GM15510 (cell line): ENCODE results near the gene LRMDA.

Experiments used
- POLR2A ChIP-seq: IDR thresholded peaks from 3 replicates; pipeline ENCODE4 v1.6.1; 2011; ENCODE audit warnings: borderline replicate concordance; ENCODE audit not compliant: insufficient read length; ENCODE audit errors: extremely low read depth

LRMDA gene

GRCh38 chr10:75553550-75553949, 122.1 kb downstream of the LRMDA start:
- no peak for TF ChIP-seq POLR2A

GRCh38 chr10:75555323-75555722, 123.9 kb downstream of the LRMDA start:
- TF ChIP-seq POLR2A = no peak

GRCh38 chr10:75556320-75556719, 124.9 kb downstream of the LRMDA start:
- no peak for TF ChIP-seq POLR2A

- TF ChIP-seq POLR2A = no peak
These were observed 134.1 kb downstream of the LRMDA start for GRCh38 chr10:75565286-75566251.

GRCh38 chr10:75568450-75569130, 137.2 kb downstream of the LRMDA start:
- TF ChIP-seq POLR2A = no peak

- no peak for TF ChIP-seq POLR2A
These were observed 138.1 kb downstream of the LRMDA start for GRCh38 chr10:75569506-75569905.

GRCh38 chr10:75572478-75572877, 141.1 kb downstream of the LRMDA start:
- TF ChIP-seq POLR2A = no peak

- TF ChIP-seq POLR2A = no peak
These were observed 144.5 kb downstream of the LRMDA start for GRCh38 chr10:75575940-75576339.

GRCh38 chr10:75582102-75582501, 150.7 kb downstream of the LRMDA start:
- TF ChIP-seq POLR2A = no peak

GRCh38 chr10:75585294-75585693, 153.9 kb downstream of the LRMDA start:
- no peak for TF ChIP-seq POLR2A

- TF ChIP-seq POLR2A = no peak
These were observed 155.4 kb downstream of the LRMDA start for GRCh38 chr10:75586814-75587213.

GRCh38 chr10:75588031-75588430, 156.6 kb downstream of the LRMDA start:
- no peak for TF ChIP-seq POLR2A

GRCh38 chr10:75589895-75590654, 158.7 kb downstream of the LRMDA start:
- TF ChIP-seq POLR2A = no peak

- TF ChIP-seq POLR2A = no peak
These were observed 160.8 kb downstream of the LRMDA start for GRCh38 chr10:75592151-75592787.
